Vagina (tissue), 2 donors: ENCODE measurements around the gene BMPR1B.

Source experiments
- CTCF ChIP-seq, 3 experiments: fragments of 450-650 bp in 2 of 3; fragments of 200-600 bp in 1 of 3; sonication (generic) in 1 of 3; IDR thresholded peaks; one replicate each; pipeline ENCODE4 v1.5.1; 2017 to 2019; ENCODE audit warnings: antibody characterized with exemption in 3 of 3, mild to moderate bottlenecking in 2 of 3, moderate library complexity in 2 of 3
- POLR2A ChIP-seq, 2 donors: fragments of 450-650 bp; IDR thresholded peaks; one replicate each; pipeline ENCODE4 v1.6.1; 2017; ENCODE audit warnings: antibody characterized with exemption in 2 of 2, mild to moderate bottlenecking in 2 of 2, moderate library complexity in 2 of 2
- POLR2AphosphoS5 ChIP-seq, 2 donors: sonication (generic); formaldehyde crosslinking; IDR thresholded peaks; one replicate each; pipeline ENCODE4 v1.9.0; 2017; ENCODE audit warnings: antibody characterized with exemption in 2 of 2, mild to moderate bottlenecking in 2 of 2, low read depth in 1 of 2; ENCODE audit not compliant: insufficient read depth in 1 of 2

GRCh38 chr4:94892051-94892450 lies 134.3 kb downstream of the BMPR1B start:
- TF ChIP-seq CTCF (IDR thresholded peaks at IDR 0.05) (no peak), POLR2A (IDR thresholded peaks at IDR 0.05) (no peak), POLR2AphosphoS5 (IDR thresholded peaks at IDR 0.05; ENCODE audit: insufficient read depth in 1 of 2, low read depth in 1 of 2) (no peak)
